Endodermal cell (in vitro differentiated cells): ENCODE measurements around the gene POU6F2. TPM values are rescaled to one million over a fixed set of nuclear protein-coding genes. Genes with fewer than 3 reads are reported as not detected.

ENCODE experiments used
- DNase-seq: peaks from one replicate; pipeline ENCODE4 v3.0.0-alpha.2; 2017
- H3K27ac ChIP-seq: 2 replicates; pipeline ENCODE4 v1.5.1; 2013; ENCODE audit warnings: mild to moderate bottlenecking, low read depth, low read length, moderate library complexity
- H3K27me3 ChIP-seq: 2 replicates; pipeline ENCODE4 v1.6.1; 2013; ENCODE audit warnings: mild to moderate bottlenecking, low read length, moderate library complexity; ENCODE audit not compliant: insufficient read depth, control insufficient read depth, poor library complexity, severe bottlenecking
- H3K36me3 ChIP-seq: 2 replicates; pipeline ENCODE4 v1.7.0; 2013; ENCODE audit warnings: mild to moderate bottlenecking, low read length, moderate library complexity; ENCODE audit not compliant: control insufficient read depth, insufficient read depth
- H3K4me1 ChIP-seq: one replicate; pipeline ENCODE4 v1.7.0; 2013; ENCODE audit warnings: low read length; ENCODE audit not compliant: control insufficient read depth, insufficient read depth
- H3K4me3 ChIP-seq: 2 replicates; pipeline ENCODE4 v1.5.1; 2013; ENCODE audit warnings: mild to moderate bottlenecking, low read length, moderate library complexity
- H3K9ac ChIP-seq: 2 replicates; pipeline ENCODE4 v1.6.1; 2013; ENCODE audit warnings: mild to moderate bottlenecking, low read length, moderate library complexity; ENCODE audit not compliant: poor library complexity, severe bottlenecking; ENCODE audit errors: extremely low read depth
- H3K9me3 ChIP-seq: 2 replicates; pipeline ENCODE4 v1.6.1; 2013; ENCODE audit warnings: mild to moderate bottlenecking, low read length, moderate library complexity; ENCODE audit not compliant: control insufficient read depth
- H3K27ac Mint-ChIP-seq: 2 replicates; pipeline ENCODE4 v1.8.0; 2020; ENCODE audit warnings: mixed read lengths
- H3K27me3 Mint-ChIP-seq: 2 replicates; pipeline ENCODE4 v1.8.0; 2021; ENCODE audit warnings: mild to moderate bottlenecking, mixed read lengths; ENCODE audit not compliant: insufficient read depth
- H3K36me3 Mint-ChIP-seq: 2 replicates; pipeline ENCODE4 v1.8.0; 2020; ENCODE audit warnings: low read depth, mixed read lengths
- H3K4me1 Mint-ChIP-seq: 2 replicates; pipeline ENCODE4 v1.8.0; 2020; ENCODE audit warnings: mixed read lengths
- H3K4me3 Mint-ChIP-seq: 2 replicates; pipeline ENCODE4 v1.8.0; 2020; ENCODE audit warnings: mild to moderate bottlenecking, moderate library complexity, mixed read lengths
- H3K9me3 Mint-ChIP-seq: 2 replicates; pipeline ENCODE4 v1.8.0; 2020; ENCODE audit warnings: mild to moderate bottlenecking, mixed read lengths
- CTCF ChIP-seq: fragments of 200-600 bp; sonication (generic); conservative IDR thresholded peaks from 2 replicates; pipeline ENCODE4 v1.5.0; 2021; ENCODE audit warnings: antibody characterized with exemption, mild to moderate bottlenecking
- WGBS, 2 experiments: methylation state at CpG; one replicate each; pipeline versions ENCODE4 v1.1.5 to v1.1.7; 2013; ENCODE audit warnings: missing lambda C conversion rate in 2 of 2, mixed read lengths in 1 of 2; ENCODE audit not compliant: insufficient coverage in 1 of 2, insufficient read length in 1 of 2; 5-methylcytosine and 5-hydroxymethylcytosine counted together
- total RNA-seq, 2 donors: library from RNA; stranded (reverse); fragmentation: NEBNext Ultra II Directional in 1 of 2; extraction: Animal tissue kit (Norgen Biotek cat#: 25700) in 1 of 2; gene quantifications; 2 replicates in 1 of 2; 3 replicates in 1 of 2; pipeline ENCODE4 v1.2.1, GENCODE V29; 2021

POU6F2 gene
- total RNA-seq, 2 donors from 2014 or later = 6.0 to 10.0 TPM

DNA sequence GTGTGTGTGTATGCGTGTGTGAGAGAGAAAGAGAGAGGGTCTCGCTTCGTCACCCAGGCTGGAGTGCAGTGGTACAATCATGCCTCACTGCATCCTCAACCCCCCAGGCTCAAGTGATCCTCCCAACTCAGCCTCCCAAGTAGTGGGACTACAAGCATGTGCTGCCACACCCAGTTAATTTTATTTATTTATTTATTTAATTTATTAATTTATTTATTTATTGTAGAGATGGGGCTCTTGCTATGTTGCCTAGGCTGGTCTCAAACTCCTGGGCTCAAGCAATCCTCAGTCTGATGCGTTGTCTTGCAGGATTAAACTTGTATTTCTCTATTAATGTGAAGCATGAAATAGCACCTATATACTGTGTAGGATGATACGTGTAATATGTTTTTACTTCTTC lies 21.8 kb upstream of the POU6F2 start:
- no peaks in the 10 kb centered on the region for H3K4me1 ChIP-seq
- H3K4me1 Mint-ChIP-seq = no peaks in the 10 kb centered on the region
- H3K27me3 Mint-ChIP-seq = no peaks in the 10 kb centered on the region

GRCh38 chr7:38962028-38962427 lies 15.7 kb upstream of the POU6F2 start:
- Mint-ChIP-seq H3K36me3 (no peaks in the 10 kb centered on the region), H3K9me3 (peaks cover 7% of the 10 kb centered on the region), H3K27ac (no peak overlapping the region), H3K4me1 (no peaks in the 10 kb centered on the region), H3K27me3 (no peaks in the 10 kb centered on the region), H3K4me3 (no peak overlapping the region)
- H3K27me3 ChIP-seq = no peaks in the 10 kb centered on the region
- no peaks in the 10 kb centered on the region for H3K4me1 ChIP-seq
- no peaks in the 10 kb centered on the region for H3K36me3 ChIP-seq
- 100% methylated on average over 1 of the region's 1 CpG; no CpG with 5 or more reads in 1 of the 2 experiments for WGBS, 2 experiments
- H3K27ac ChIP-seq = no peak overlapping the region
- no peak overlapping the region for H3K4me3 ChIP-seq
- peaks cover 7% of the 10 kb centered on the region for H3K9me3 ChIP-seq
- no peak for DNase-seq
- no peak for TF ChIP-seq CTCF
- H3K9ac ChIP-seq = no peak overlapping the region

More for the DNA sequence above, 21.8 kb upstream of the POU6F2 start:
- 85% methylated on average over 4 of the region's 5 CpGs; no CpG with 5 or more reads in 1 of the 2 experiments for WGBS, 2 experiments
- H3K9me3 Mint-ChIP-seq = no peaks in the 10 kb centered on the region
- no peak overlapping the region for H3K27ac ChIP-seq
- no peak overlapping the region for H3K4me3 ChIP-seq
- no peak overlapping the region for H3K4me3 Mint-ChIP-seq
- H3K9ac ChIP-seq = no peak overlapping the region
- DNase-seq = no peak
- no peak overlapping the region for H3K27ac Mint-ChIP-seq
- no peaks in the 10 kb centered on the region for H3K36me3 Mint-ChIP-seq
- H3K36me3 ChIP-seq = no peaks in the 10 kb centered on the region
- TF ChIP-seq CTCF = no peak
- no peaks in the 10 kb centered on the region for H3K27me3 ChIP-seq
- no peaks in the 10 kb centered on the region for H3K9me3 ChIP-seq

DNA sequence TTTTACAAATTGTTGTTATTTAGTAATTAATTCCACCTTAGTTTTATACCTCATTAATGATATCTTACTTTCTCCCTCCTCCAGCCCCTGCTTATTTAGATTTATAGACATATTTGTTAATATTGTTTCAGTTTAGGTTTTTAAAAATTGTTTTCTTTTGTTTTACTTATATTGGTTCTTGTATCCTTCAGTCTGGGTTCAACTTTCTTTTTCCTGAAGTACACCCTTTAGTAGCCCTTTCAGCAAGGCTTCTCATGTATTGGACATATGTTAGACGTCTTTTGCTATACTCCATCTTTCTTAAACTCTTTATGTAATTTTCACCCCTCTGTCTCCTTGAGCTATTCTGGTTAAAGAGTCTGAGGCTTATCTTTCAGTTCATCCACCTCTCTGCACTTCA lies 12.8 kb upstream of the POU6F2 start:
- H3K9ac ChIP-seq = no peak overlapping the region
- Mint-ChIP-seq H3K4me3 (no peak overlapping the region), H3K27me3 (no peaks in the 10 kb centered on the region), H3K27ac (no peak overlapping the region), H3K36me3 (no peaks in the 10 kb centered on the region), H3K4me1 (no peaks in the 10 kb centered on the region), H3K9me3 (peaks cover 7% of the 10 kb centered on the region)
- H3K9me3 ChIP-seq = peaks cover 7% of the 10 kb centered on the region
- H3K27me3 ChIP-seq = no peaks in the 10 kb centered on the region
- H3K36me3 ChIP-seq = no peaks in the 10 kb centered on the region
- WGBS, 2 experiments = 82 to 88% methylated on average over 1 of the region's 1 CpG
- no peak overlapping the region for H3K27ac ChIP-seq
- DNase-seq = no peak
- no peak overlapping the region for H3K4me3 ChIP-seq
- H3K4me1 ChIP-seq = no peaks in the 10 kb centered on the region
- no peak for TF ChIP-seq CTCF
